ENCODE results near the gene TAF11L4. TPM values are rescaled to one million over a fixed set of nuclear protein-coding genes. Genes with fewer than 3 reads are reported as not detected.
"Not testable (repeated sequence)": the region's sequence is repeated elsewhere in the genome, so short reads cannot be mapped to it uniquely, and the experiment has no call there.

The TAF11L4 gene
- total RNA-seq, 1 donor from 2014 or later: not detected

DNA sequence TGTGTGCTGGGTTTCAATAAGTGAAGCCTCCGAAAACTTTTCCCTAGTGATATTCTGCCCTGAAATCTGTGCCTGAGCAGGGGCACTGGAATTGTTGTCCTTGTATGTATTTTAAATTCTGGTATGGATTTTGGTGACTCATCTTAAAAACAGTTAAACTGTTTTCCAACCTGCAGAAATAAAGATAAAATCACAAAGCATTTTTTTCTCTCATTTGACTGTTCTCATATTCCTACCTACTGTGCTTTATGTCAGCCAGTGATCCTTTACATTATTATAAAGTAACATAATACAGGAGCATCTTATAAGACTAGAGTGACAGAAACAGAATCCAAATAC, 34.5 kb upstream of the TAF11L4 start:
- intact Hi-C loops (cut with micrococcal nuclease): no loop called here
- TF ChIP-seq, protein P1, sequence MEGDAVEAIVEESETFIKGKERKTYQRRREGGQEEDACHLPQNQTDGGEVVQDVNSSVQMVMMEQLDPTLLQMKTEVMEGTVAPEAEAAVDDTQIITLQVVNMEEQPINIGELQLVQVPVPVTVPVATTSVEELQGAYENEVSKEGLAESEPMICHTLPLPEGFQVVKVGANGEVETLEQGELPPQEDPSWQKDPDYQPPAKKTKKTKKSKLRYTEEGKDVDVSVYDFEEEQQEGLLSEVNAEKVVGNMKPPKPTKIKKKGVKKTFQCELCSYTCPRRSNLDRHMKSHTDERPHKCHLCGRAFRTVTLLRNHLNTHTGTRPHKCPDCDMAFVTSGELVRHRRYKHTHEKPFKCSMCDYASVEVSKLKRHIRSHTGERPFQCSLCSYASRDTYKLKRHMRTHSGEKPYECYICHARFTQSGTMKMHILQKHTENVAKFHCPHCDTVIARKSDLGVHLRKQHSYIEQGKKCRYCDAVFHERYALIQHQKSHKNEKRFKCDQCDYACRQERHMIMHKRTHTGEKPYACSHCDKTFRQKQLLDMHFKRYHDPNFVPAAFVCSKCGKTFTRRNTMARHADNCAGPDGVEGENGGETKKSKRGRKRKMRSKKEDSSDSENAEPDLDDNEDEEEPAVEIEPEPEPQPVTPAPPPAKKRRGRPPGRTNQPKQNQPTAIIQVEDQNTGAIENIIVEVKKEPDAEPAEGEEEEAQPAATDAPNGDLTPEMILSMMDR (IDR thresholded peaks at IDR 0.05; ENCODE audit: borderline replicate concordance): no peak
- H3K27ac ChIP-seq (replicated peaks): no peak overlapping the region
- no peak overlapping the region for H3K4me3 ChIP-seq
- no peaks in the 10 kb centered on the region for H3K9me3 ChIP-seq (replicated peaks)
- no peak for DNase-seq
- no peaks in the 10 kb centered on the region for H3K36me3 ChIP-seq
- no peaks in the 10 kb centered on the region for H3K4me1 ChIP-seq
- no peaks in the 10 kb centered on the region for H3K27me3 ChIP-seq (ENCODE audit: low read depth)

DNA sequence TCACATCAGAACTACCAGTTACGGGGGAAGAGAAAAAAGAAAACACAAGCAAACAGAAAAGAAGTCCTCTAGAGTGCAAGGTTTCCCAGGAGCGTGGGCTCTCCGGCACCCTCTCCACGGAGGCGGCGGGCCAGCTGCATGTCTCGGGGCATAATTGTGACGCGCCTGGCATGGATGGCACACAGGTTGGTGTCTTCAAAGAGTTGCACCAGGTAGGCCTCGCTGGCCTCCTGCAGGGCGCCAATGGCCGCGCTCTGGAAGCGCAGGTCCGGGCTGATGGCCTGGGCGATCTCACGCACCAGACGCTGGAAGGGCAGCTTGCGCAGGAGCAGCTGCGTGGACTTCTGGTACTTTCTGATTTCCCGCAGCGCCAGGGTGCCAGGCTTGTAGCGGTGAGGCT, 30.3 kb upstream of the TAF11L4 start:
- H3K36me3 ChIP-seq; H3K27ac ChIP-seq (replicated peaks); H3K9me3 ChIP-seq (replicated peaks); DNase-seq; H3K4me1 ChIP-seq; H3K27me3 ChIP-seq (ENCODE audit: low read depth); H3K4me3 ChIP-seq; intact Hi-C loops (cut with micrococcal nuclease): not testable (repeated sequence)

DNA sequence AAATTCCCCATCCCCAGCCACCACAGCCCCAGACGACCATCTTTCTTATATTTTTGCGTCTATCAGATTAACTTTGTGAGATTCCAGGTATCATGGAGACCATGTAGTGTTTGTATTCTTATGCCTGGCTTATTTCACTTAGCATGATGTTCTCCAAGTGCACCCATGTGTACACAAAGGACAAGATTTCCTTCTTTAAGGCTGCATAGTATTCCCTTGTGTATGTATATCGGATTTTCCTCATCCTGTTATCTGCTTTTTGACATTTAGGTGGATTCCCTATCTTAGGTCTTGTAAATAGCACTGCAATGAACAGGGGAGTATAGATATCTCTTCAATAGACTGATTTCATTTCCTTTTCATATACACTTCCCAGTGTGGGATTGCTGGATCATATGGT, 28.8 kb upstream of the TAF11L4 start:
- no peak for DNase-seq

DNA sequence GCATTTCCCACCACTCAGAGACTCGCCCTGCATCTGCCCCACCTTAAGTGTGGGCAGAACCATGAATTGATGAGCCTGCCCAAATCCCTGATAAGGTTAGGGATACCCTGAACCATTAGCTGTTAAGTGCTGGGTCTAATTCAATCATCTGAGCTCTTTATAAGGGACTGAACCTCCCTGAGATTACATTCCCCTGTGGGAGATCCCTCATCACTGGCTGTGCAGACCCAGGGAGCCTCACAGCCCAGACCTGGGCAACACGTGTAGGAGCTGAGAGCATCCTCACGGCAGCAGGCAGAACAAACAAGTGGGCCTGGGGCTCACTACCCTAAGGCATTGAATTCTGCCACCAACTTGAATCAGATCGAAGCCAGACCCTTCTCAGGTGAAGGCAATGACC, 24.2 kb upstream of the TAF11L4 start:
- no peak for DNase-seq
- TF ChIP-seq, protein P1 (IDR thresholded peaks at IDR 0.05; ENCODE audit: borderline replicate concordance): no peak
- H3K4me1 ChIP-seq: no peaks in the 10 kb centered on the region
- H3K4me3 ChIP-seq: no peak overlapping the region
- no peaks in the 10 kb centered on the region for H3K27me3 ChIP-seq (ENCODE audit: low read depth)
- peaks cover 5% of the 10 kb centered on the region for H3K9me3 ChIP-seq (replicated peaks)
- no peak overlapping the region for H3K27ac ChIP-seq (replicated peaks)
- H3K36me3 ChIP-seq: no peaks in the 10 kb centered on the region
- intact Hi-C loops (cut with micrococcal nuclease): no loop called here

More for the DNA sequence above, 28.8 kb upstream of the TAF11L4 start:
- H3K9me3 ChIP-seq (replicated peaks): peaks cover 7% of the 10 kb centered on the region
- no peaks in the 10 kb centered on the region for H3K27me3 ChIP-seq (ENCODE audit: low read depth)
- intact Hi-C loops (cut with micrococcal nuclease): no loop called here
- no peak overlapping the region for H3K27ac ChIP-seq (replicated peaks)
- TF ChIP-seq, protein P1 (IDR thresholded peaks at IDR 0.05; ENCODE audit: borderline replicate concordance): no peak
- H3K4me3 ChIP-seq: no peak overlapping the region
- no peaks in the 10 kb centered on the region for H3K36me3 ChIP-seq
- H3K4me1 ChIP-seq: no peaks in the 10 kb centered on the region

DNA sequence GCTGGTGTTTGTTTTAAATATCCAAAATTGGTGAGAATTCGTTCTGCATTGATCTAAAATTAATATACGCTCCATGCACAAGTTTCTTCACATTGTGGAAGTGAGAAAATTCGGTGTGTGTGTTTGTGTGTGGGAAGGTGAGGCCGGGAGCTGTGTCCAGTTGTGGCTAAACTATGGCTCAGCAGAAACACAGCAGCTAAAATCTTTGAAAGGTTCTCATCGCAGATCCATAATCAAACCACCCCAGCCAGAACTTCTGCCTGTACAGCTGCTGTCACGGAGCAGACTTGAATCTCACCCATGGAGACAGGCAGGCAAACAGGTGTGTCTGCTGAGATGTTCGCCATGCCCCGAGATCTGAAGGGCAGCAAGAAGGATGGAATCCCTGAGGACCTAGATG, 23.7 kb upstream of the TAF11L4 start, which contains the start of gene TAF11L2:
TAF11L2 (plus strand) TSS at position 301 of the 400 bp plus-strand sequence.
- H3K9me3 ChIP-seq (replicated peaks); H3K36me3 ChIP-seq; H3K4me3 ChIP-seq; H3K27me3 ChIP-seq (ENCODE audit: low read depth); DNase-seq; H3K27ac ChIP-seq (replicated peaks); H3K4me1 ChIP-seq; intact Hi-C loops (cut with micrococcal nuclease): not testable (repeated sequence)

DNA sequence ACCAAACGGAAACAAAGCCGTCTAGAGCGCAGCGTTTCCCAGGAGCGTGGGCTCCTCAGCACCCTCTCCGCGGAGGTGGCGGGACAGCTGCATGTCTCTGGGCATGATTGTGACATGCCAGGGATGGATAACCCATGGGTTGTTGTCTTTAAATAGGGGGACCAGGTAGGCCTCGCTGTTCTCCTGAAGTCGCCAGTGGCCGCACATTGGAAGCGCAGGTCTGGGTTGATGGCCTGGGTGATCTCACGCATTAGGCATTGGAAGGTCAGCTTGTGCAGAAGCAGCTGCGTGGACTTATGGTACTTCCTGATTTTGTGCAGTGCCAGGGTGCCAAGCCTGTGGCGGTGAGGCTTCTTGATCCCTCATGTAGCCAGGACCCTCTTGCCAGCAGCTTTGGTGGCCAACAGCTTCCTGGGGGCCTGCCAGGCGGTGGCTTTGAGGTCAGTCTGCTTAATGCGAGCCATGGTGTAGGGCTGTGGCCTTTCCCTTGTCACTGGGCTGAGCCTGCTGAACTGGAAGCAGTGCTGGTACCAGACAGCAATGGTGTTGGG, 9.8 kb upstream of the TAF11L4 start:
- Histone ChIP-seq H3K27ac (replicated peaks) (no peak overlapping the region), H3K4me1 (no peaks in the 10 kb centered on the region), H3K36me3 (no peaks in the 10 kb centered on the region), H3K4me3 (no peak overlapping the region), H3K27me3 (ENCODE audit: low read depth) (no peaks in the 10 kb centered on the region), H3K9me3 (replicated peaks) (no peaks in the 10 kb centered on the region)
- TF ChIP-seq, protein P1 (IDR thresholded peaks at IDR 0.05; ENCODE audit: borderline replicate concordance): no peak
- no peak for DNase-seq
- intact Hi-C loops (cut with micrococcal nuclease): no loop called here

DNA sequence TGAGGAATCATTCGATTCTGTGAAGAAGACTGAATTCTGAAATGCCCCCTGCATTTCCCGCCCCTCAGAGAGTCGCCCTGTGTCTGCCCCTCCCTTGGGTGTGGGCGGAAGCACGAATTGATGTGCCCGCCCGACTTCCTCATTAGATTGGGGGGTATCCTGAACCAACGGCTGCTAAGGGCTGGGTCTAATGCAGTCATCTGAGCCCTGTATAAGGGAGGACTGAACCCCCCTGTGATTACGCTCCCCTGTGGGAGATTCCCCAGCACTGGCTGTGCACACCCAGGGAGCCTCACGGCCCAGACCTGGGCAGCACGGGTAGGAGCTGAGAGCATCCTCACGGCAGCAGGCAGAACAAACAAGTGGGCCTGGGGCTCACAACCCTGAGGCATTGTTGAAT, 4.1 kb upstream of the TAF11L4 start:
- H3K36me3 ChIP-seq; H3K27me3 ChIP-seq (ENCODE audit: low read depth); DNase-seq; H3K4me1 ChIP-seq; intact Hi-C loops (cut with micrococcal nuclease); H3K27ac ChIP-seq (replicated peaks); H3K4me3 ChIP-seq: not testable (repeated sequence)
- H3K9me3 ChIP-seq (replicated peaks): peaks cover 10% of the 10 kb centered on the region

DNA sequence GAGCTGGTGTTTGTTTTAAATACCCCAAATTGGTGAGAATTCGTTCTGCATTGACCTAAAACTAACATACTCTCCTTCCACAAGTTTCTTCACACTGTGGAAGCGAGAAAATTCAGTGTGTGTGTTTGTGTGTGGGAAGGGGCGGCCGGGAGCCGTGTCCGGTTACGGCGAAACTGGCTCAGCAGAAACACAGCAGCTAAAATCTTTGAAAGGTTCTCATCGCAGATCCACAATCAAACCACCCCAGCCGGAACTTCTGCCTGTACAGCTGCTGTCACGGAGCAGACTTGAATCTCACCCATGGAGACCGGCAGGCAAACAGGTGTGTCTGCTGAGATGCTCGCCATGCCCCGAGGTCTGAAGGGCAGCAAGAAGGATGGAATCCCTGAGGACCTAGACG, 3.5 kb upstream of the TAF11L4 start, which contains the start of gene TAF11L3:
TAF11L3 (plus strand) TSS at position 301 of the 400 bp plus-strand sequence.
- H3K4me1 ChIP-seq; intact Hi-C loops (cut with micrococcal nuclease); H3K36me3 ChIP-seq; H3K27ac ChIP-seq (replicated peaks); H3K27me3 ChIP-seq (ENCODE audit: low read depth); H3K4me3 ChIP-seq; DNase-seq: not testable (repeated sequence)
- peaks cover 10% of the 10 kb centered on the region for H3K9me3 ChIP-seq (replicated peaks)

DNA sequence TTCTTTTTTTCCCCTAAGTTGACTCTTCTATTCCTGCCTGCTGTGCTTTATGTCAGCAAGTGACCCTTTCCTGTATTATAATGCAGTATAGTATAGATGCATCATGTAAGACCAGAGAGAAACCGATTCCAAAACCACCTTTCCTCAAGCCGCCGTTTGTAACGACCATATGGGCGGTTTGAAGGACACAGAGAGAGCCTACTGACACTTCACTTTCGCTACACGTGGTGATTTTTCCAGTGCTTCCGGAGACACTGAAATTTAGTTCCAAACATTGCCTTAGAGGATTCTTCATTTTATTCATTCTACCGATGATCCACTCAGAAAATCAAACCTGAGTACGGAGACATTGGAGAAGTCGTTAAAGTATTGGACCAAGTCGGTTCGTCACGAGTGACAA, 2.1 kb upstream of the TAF11L4 start:
- H3K4me3 ChIP-seq; intact Hi-C loops (cut with micrococcal nuclease); H3K36me3 ChIP-seq; DNase-seq; H3K4me1 ChIP-seq; H3K27me3 ChIP-seq (ENCODE audit: low read depth); H3K27ac ChIP-seq (replicated peaks): not testable (repeated sequence)
- H3K9me3 ChIP-seq (replicated peaks): peaks cover 10% of the 10 kb centered on the region

DNA sequence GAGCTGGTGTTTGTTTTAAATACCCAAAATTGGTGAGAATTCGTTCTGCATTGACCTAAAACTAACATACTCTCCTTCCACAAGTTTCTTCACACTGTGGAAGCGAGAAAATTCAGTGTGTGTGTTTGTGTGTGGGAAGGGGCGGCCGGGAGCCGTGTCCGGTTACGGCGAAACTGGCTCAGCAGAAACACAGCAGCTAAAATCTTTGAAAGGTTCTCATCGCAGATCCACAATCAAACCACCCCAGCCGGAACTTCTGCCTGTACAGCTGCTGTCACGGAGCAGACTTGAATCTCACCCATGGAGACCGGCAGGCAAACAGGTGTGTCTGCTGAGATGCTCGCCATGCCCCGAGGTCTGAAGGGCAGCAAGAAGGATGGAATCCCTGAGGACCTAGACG, 3.3 kb downstream of the TAF11L4 start, which contains the start of gene TAF11L5:
TAF11L5 (plus strand) TSS at position 301 of the 400 bp plus-strand sequence.
- intact Hi-C loops (cut with micrococcal nuclease); H3K4me1 ChIP-seq; H3K27me3 ChIP-seq (ENCODE audit: low read depth); H3K9me3 ChIP-seq (replicated peaks); H3K27ac ChIP-seq (replicated peaks); H3K36me3 ChIP-seq; DNase-seq; H3K4me3 ChIP-seq: not testable (repeated sequence)
